ENCODE results near the gene HS2ST1.

HS2ST1 gene

DNA sequence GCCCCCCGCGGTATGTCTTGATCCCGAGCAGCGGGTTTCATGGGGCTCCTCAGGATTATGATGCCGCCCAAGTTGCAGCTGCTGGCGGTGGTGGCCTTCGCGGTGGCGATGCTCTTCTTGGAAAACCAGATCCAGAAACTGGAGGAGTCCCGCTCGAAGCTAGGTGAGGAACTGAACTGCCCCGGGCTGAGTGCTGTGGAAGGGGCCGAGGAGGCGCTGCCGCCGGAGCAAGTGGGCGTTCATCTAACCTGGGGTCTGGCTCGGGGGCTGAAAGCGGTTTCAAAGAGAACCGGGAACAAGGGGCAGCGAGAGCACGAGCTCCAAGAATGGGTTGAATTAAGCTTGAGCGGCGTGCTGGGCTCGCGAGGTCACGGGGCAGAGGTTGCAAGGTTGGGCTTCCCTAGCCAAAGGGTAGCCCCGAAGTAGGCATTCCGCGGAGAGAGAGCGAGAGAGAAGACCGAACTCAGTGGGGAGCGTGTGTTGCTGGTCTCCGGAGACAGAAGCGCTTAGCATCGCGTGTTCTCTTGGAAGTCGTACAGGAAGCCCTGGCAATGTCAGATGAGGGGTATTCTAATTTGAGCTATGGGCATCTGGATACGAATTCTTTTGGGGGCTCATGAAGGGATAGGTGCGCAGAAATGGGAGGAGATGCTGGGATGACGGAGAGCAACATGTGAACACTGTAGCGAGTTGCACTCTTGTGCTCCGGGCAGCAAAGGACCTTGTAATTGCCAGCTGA lies 732 bp downstream of the HS2ST1 start (continued):
- TF ChIP-seq ZNF629 (tag by site-specific recombination; IDR thresholded peaks at IDR 0.05), result 0 out of 2 replicates have a peak, but pooled peaks have one; percentile 44
- TF ChIP-seq ZSCAN30 (tag by site-specific recombination; IDR thresholded peaks at IDR 0.05), result no peak
- no peak; the same call in 1 of the 2 replicates for TF ChIP-seq KLF9 (tag by site-specific recombination; IDR thresholded peaks at IDR 0.05; ENCODE audit: low read depth)
- 0 out of 2 replicates have a peak, but pooled peaks have one; percentile 6 for TF ChIP-seq ZNF501 (tag by site-specific recombination; IDR thresholded peaks at IDR 0.05)
- no peak for TF ChIP-seq ZNF561 (tag by site-specific recombination; IDR thresholded peaks at IDR 0.05; ENCODE audit: borderline replicate concordance)
- no peak for TF ChIP-seq ZNF585B (tag by site-specific recombination; IDR thresholded peaks at IDR 0.05)
- TF ChIP-seq ZNF24 (tag by site-specific recombination; IDR thresholded peaks at IDR 0.05), result no peak
- no peak for TF ChIP-seq TCF7L2 (IDR thresholded peaks at IDR 0.05; ENCODE audit: borderline replicate concordance, low read depth, low read length)
- TF ChIP-seq ZNF350 (tag by site-specific recombination; IDR thresholded peaks at IDR 0.05), result no peak
- TF ChIP-seq, protein P1, sequence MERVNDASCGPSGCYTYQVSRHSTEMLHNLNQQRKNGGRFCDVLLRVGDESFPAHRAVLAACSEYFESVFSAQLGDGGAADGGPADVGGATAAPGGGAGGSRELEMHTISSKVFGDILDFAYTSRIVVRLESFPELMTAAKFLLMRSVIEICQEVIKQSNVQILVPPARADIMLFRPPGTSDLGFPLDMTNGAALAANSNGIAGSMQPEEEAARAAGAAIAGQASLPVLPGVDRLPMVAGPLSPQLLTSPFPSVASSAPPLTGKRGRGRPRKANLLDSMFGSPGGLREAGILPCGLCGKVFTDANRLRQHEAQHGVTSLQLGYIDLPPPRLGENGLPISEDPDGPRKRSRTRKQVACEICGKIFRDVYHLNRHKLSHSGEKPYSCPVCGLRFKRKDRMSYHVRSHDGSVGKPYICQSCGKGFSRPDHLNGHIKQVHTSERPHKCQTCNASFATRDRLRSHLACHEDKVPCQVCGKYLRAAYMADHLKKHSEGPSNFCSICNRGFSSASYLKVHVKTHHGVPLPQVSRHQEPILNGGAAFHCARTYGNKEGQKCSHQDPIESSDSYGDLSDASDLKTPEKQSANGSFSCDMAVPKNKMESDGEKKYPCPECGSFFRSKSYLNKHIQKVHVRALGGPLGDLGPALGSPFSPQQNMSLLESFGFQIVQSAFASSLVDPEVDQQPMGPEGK (tag by site-specific recombination; IDR thresholded peaks at IDR 0.05), result peak; percentile 7; the same call in 1 of the 2 replicates
- TF ChIP-seq ZNF221 (tag by site-specific recombination; IDR thresholded peaks at IDR 0.05; ENCODE audit: borderline replicate concordance), result no peak
- TF ChIP-seq, protein P2, sequence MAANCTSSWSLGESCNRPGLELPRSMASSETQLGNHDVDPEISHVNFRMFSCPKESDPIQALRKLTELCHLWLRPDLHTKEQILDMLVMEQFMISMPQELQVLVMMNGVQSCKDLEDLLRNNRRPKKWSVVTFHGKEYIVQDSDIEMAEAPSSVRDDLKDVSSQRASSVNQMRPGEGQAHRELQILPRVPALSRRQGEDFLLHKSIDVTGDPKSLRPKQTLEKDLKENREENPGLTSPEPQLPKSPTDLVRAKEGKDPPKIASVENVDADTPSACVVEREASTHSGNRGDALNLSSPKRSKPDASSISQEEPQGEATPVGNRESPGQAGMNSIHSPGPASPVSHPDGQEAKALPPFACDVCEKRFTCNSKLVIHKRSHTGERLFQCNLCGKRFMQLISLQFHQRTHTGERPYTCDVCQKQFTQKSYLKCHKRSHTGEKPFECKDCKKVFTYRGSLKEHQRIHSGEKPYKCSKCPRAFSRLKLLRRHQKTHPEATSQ (tag by site-specific recombination; IDR thresholded peaks at IDR 0.05), result no peak
- no peak for TF ChIP-seq ZFP3 (tag by site-specific recombination; IDR thresholded peaks at IDR 0.05; ENCODE audit: low read depth)
- peak; percentile 2; the same call in 1 of the 2 replicates for TF ChIP-seq ZNF184 (tag by site-specific recombination; IDR thresholded peaks at IDR 0.05)
- no peak for TF ChIP-seq ZNF560 (tag by site-specific recombination; IDR thresholded peaks at IDR 0.05; ENCODE audit: borderline replicate concordance)
- no peak for TF ChIP-seq OVOL3 (tag by site-specific recombination; IDR thresholded peaks at IDR 0.05)
- TF ChIP-seq ZNF664 (tag by site-specific recombination; IDR thresholded peaks at IDR 0.05), result no peak
- no peak for TF ChIP-seq FEZF1 (tag by site-specific recombination; IDR thresholded peaks at IDR 0.05)
- no peak for TF ChIP-seq ZNF423 (tag by site-specific recombination; IDR thresholded peaks at IDR 0.05)
- TF ChIP-seq, protein P3, sequence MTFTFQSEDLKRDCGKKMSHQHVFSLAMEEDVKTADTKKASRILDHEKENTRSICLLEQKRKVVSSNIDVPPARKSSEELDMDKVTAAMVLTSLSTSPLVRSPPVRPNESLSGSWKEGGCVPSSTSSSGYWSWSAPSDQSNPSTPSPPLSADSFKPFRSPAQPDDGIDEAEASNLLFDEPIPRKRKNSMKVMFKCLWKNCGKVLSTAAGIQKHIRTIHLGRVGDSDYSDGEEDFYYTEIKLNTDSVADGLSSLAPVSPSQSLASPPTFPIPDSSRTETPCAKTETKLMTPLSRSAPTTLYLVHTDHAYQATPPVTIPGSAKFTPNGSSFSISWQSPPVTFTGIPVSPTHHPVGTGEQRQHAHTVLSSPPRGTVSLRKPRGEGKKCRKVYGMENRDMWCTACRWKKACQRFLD (tag by site-specific recombination; IDR thresholded peaks at IDR 0.05), result no peak
- TF ChIP-seq ZNF354C (tag by site-specific recombination; IDR thresholded peaks at IDR 0.05; ENCODE audit: borderline replicate concordance, low read depth), result no peak
- TF ChIP-seq, protein P4, sequence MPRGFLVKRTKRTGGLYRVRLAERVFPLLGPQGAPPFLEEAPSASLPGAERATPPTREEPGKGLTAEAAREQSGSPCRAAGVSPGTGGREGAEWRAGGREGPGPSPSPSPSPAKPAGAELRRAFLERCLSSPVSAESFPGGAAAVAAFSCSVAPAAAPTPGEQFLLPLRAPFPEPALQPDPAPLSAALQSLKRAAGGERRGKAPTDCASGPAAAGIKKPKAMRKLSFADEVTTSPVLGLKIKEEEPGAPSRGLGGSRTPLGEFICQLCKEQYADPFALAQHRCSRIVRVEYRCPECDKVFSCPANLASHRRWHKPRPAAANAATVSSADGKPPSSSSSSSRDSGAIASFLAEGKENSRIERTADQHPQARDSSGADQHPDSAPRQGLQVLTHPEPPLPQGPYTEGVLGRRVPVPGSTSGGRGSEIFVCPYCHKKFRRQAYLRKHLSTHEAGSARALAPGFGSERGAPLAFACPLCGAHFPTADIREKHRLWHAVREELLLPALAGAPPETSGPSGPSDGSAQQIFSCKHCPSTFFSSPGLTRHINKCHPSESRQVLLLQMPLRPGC (tag by site-specific recombination; IDR thresholded peaks at IDR 0.05), result no peak
- TF ChIP-seq ZNF2 (tag by site-specific recombination; IDR thresholded peaks at IDR 0.05), result peak; percentile 44; the same call in 1 of the 2 replicates
- TF ChIP-seq ZFHX2 (tag by site-specific recombination; conservative IDR thresholded peaks at IDR 0.05), result no peak
- TF ChIP-seq, protein P5, sequence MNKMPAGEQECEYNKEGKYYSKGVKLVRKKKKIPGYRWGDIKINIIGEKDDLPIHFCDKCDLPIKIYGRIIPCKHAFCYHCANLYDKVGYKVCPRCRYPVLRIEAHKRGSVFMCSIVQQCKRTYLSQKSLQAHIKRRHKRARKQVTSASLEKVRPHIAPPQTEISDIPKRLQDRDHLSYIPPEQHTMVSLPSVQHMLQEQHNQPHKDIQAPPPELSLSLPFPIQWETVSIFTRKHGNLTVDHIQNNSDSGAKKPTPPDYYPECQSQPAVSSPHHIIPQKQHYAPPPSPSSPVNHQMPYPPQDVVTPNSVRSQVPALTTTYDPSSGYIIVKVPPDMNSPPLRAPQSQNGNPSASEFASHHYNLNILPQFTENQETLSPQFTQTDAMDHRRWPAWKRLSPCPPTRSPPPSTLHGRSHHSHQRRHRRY (tag by site-specific recombination; IDR thresholded peaks at IDR 0.05), result no peak
- no peak for TF ChIP-seq ZSCAN23 (tag by site-specific recombination; IDR thresholded peaks at IDR 0.05)
- TF ChIP-seq, protein P6, sequence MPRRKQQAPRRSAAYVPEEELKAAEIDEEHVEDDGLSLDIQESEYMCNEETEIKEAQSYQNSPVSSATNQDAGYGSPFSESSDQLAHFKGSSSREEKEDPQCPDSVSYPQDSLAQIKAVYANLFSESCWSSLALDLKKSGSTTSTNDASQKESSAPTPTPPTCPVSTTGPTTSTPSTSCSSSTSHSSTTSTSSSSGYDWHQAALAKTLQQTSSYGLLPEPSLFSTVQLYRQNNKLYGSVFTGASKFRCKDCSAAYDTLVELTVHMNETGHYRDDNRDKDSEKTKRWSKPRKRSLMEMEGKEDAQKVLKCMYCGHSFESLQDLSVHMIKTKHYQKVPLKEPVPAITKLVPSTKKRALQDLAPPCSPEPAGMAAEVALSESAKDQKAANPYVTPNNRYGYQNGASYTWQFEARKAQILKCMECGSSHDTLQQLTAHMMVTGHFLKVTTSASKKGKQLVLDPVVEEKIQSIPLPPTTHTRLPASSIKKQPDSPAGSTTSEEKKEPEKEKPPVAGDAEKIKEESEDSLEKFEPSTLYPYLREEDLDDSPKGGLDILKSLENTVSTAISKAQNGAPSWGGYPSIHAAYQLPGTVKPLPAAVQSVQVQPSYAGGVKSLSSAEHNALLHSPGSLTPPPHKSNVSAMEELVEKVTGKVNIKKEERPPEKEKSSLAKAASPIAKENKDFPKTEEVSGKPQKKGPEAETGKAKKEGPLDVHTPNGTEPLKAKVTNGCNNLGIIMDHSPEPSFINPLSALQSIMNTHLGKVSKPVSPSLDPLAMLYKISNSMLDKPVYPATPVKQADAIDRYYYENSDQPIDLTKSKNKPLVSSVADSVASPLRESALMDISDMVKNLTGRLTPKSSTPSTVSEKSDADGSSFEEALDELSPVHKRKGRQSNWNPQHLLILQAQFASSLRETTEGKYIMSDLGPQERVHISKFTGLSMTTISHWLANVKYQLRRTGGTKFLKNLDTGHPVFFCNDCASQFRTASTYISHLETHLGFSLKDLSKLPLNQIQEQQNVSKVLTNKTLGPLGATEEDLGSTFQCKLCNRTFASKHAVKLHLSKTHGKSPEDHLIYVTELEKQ (tag by site-specific recombination; IDR thresholded peaks at IDR 0.05; ENCODE audit: borderline replicate concordance), result no peak
